Subcutaneous adipose tissue (tissue), 4 donors: Measurements from ENCODE around the gene TACSTD2. TPM values are rescaled to one million over a fixed set of nuclear protein-coding genes. Genes with fewer than 3 reads are reported as not detected.

Source experiments
- CTCF ChIP-seq: fragments of 450-650 bp; IDR thresholded peaks from one replicate; pipeline ENCODE4 v1.5.1; 2016; ENCODE audit warnings: low read depth, mild to moderate bottlenecking, control low read depth, antibody characterized with exemption, moderate library complexity
- total RNA-seq, 4 donors: library from RNA; depleted of rRNA; stranded (reverse); fragments of >200 nt; gene quantifications; one replicate each; pipeline ENCODE4 v1.1.0, GENCODE V29; 2016

Gene TACSTD2
- total RNA-seq, result 1 to 10 TPM in 2 of 4 donors, under 1 TPM in 2; 0.51 to 2.1 (median 0.94) TPM

GRCh38 chr1:58576727-58577653, at the start of gene TACSTD2:
TSS of gene TACSTD2 (minus strand) at chr1:58577252. CDS start at chr1:58577156, 96 bp downstream.
- no peak for TF ChIP-seq CTCF

- TF ChIP-seq CTCF, result no peak
Observed at GRCh38 chr1:58626293-58626692, 49.2 kb upstream of the TACSTD2 start.

GRCh38 chr1:58622571-58622970, 45.5 kb upstream of the TACSTD2 start:
- TF ChIP-seq CTCF, result no peak

GRCh38 chr1:58621391-58621790, 44.3 kb upstream of the TACSTD2 start:
- no peak for TF ChIP-seq CTCF

GRCh38 chr1:58620926-58621325, 43.9 kb upstream of the TACSTD2 start:
- TF ChIP-seq CTCF, result no peak

- no peak for TF ChIP-seq CTCF
Observed at GRCh38 chr1:58620259-58620658, 43.2 kb upstream of the TACSTD2 start.

- no peak for TF ChIP-seq CTCF
Observed at GRCh38 chr1:58619286-58620054, 42.4 kb upstream of the TACSTD2 start.
